Transverse colon (tissue), 4 donors: ENCODE measurements around the gene CLSTN2.

Experiments
- CTCF ChIP-seq, 5 experiments: fragments of 200-600 bp in 3 of 5; fragments of 450-650 bp in 2 of 5; sonication (generic) in 3 of 5; IDR thresholded peaks; 1 replicate in 2 of 5; 2 replicates in 3 of 5; pipeline ENCODE4 v1.5.1; 2016 to 2017; ENCODE audit warnings: antibody characterized with exemption in 5 of 5, inconsistent platforms in 3 of 5, mild to moderate bottlenecking in 2 of 5, moderate library complexity in 1 of 5
- POLR2AphosphoS5 ChIP-seq, 3 donors: sonication (generic); formaldehyde crosslinking; IDR thresholded peaks; one replicate each; pipeline ENCODE4 v1.6.1; 2016; ENCODE audit warnings: antibody characterized with exemption in 3 of 3

- TF ChIP-seq POLR2AphosphoS5 (IDR thresholded peaks at IDR 0.05) (no peak), CTCF (IDR thresholded peaks at IDR 0.05) (no peak)
Measured at GRCh38 chr3:140152851-140153639, 218.1 kb downstream of the CLSTN2 start.
